GM19023 (cell line): ENCODE results near the gene ATP8A1.
A peak's percentile ranks its signal among the peaks of the same experiment; 100 is the strongest.

Experiments used
- ATAC-seq: cut with Tn5 transposase; IDR thresholded peaks from one replicate; pipeline ENCODE4 v1.9.1; 2021; ENCODE audit warnings: mild to moderate bottlenecking, moderate library complexity; ENCODE audit not compliant: unreplicated experiment

The ATP8A1 gene

DNA sequence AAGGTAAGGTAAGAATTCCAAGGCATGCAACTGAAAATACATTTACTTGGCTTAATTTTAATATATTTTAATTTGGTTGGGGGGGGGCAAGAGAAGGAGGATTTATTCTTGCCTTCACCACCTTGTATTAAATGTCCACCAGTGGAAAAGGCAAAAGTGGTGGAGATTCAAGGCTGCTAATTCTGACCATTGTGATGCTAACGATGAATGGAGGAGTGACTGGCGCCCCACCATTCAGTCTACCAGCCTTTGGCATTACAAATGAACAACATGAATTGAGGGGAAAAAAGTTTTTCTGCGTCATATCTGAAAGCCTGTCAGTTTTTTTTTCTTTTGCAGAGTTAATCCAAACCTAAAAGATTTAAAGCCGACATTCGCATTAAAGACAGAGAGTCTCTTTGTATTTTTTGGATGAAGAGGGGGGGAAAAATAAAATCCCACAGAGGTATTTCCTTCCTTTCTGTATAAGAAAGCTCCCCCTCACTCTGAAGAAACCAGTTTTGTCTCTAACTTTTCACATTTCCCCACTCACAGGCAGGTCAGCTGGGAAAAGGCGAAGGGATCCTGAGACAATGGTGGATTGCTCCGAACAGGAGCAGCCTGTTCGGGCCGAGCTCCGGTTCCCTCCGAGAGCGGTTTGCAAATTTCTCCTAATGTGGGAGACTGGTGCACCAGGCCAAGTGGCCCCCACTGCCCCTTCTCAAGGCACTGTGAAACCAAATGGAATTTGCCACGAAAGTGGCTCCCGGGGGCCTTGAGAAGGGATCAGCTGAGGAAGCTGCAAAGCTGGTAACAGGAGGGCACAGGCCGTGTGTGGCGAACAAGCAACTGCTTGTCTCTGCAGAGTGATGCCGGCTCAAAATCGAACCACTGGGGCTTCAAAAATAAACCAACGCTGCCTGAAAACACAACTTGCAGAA, 231.5 kb downstream of the ATP8A1 start:
- no peak for ATAC-seq

DNA sequence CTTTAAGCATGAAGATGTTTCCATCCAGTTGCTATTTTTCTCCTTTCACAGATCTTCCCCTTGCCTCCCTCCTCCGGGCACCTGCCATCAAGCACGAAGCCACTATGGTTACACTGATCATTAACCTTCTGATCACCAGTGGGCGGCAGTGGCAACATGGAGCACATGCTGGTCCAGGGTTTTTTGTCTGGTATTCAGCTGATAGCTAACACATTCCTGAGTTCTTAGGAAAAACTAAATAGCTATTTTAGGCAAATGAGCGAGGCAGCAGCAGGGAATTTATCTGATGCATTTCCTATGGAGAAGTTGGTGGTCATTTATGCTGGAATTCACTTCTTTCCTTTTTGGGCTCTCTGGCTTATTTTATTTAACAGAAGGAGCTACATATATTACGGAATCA, 236.8 kb downstream of the ATP8A1 start:
- no peak for ATAC-seq

DNA sequence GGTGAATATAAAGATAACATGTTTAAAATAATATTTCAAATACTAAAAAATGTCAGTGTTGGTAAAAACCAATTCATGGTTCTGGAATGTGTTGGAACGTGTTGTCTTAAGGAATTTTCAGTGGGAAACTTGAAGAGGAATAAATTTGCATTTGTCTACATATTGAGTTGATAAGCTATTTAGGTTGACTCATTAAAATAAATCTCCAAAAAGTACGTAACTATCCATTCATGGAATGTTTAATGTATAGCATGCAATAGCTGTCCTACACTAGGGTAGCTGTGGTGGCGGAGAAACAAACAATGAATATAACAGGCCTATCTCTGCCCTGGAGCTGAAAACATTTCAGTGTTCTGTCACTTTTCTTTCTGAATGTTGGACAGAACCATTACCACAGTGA, 239.4 kb downstream of the ATP8A1 start:
- ATAC-seq, result no peak

DNA sequence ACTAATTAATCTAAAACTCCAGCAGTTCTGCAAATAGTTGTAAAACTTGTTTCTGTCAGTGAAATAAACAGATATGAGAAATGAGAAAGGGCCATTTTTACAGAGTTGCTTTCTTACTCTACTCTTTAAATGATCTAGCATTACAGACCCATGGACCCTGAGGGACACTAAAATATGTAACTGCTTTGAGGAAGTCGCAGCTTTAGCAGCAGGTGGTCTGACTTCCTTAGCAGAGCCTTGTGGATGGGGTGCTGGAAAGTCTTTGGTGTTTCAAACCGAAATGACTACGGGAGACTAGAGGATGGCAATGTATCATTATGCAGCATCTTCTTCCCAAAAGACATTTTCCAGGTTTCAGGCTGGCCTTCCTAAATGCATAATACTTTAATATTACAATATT, 240.9 kb downstream of the ATP8A1 start:
- ATAC-seq, result no peak

DNA sequence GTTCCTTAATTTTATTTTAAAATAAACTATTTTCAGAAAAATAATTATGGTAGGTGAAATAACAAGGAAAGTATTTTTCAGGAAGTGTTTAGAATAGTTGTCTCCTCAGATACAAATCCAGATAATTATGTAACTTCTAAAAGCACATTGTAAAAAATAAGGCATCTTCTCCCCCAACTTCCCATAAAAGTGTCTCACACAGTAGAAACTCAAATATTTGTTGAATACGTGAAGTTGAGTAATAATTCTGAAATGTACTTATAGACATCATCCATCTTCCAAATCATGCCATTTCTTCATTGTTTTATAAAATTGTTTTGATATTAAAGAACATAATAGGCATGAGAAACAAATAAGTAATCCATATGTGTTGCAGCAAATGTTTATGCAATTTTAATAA, 241.6 kb downstream of the ATP8A1 start:
- ATAC-seq, result no peak

DNA sequence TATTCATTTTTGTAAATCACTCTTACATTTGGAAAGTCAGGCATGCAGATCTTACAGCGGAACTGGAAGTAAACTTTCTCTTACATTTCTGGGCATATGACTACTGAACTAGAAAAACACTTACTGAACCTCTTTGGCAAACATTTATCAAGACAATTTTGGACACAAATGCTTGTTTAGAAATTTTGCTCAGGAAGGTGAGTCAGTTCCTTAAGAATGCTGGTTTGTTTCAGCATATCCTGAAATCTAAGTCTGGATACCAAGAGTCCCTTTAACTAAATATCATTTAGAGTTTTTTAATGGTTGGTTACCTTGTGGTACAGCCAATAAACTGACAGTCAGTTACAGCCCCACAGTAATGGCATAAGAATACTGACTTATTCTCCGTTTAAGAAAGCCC, 244.7 kb downstream of the ATP8A1 start:
- ATAC-seq, result no peak

DNA sequence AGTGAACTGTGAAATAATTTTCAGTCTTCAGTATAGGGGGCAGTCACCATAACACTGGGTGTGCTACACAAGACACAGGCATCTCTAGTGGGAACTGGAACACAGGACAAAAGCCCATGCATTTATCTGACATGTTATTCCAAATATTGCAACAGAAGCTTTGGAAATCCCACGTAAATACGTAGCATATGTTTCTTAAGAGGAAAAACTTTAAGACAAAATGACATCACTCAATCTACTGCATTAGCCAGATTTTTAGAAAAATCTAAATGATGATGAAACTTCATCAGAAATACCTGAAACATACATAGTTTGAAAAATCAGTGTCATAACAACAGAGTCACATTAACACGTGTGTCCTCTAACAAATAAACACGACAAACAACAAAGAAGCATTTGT, 245.1 kb downstream of the ATP8A1 start:
- no peak for ATAC-seq

DNA sequence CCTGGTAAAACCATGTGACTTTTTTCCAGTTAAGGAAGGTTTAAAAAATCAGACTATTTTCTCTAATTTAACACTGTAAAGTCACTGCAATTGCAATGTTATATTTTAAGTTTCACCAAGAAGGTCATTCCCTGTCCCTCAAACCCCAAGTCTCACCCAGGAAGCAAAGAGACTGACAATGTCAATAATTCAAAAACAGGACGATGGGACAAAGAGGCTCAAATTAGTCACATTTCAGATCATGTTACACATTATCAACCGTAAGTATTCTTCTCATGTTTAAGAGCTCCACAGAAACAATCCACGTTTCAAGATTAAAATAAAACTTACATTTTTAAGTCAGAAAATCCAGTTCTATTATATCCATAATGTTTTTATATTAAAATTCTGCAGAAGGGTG, 246.5 kb downstream of the ATP8A1 start:
- ATAC-seq, result no peak

DNA sequence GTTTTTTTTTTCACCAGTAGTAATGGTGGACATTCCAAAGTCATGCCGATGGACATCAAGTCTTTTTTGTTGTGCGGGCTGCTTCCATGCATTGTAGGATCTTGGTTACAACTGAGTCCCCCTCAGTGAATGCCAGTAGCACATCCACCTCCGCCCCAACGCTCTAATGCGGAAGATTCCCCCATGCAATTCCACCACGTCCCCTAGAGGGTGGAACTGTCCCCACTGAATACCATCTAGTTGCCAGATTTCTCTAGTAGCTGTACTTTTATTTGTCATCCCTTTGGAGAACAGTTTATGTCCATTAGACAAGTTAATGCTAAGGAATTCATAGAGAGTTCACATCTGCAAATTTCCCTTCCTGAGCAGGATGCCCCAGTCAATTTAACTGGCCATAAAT, 252.9 kb downstream of the ATP8A1 start:
- no peak for ATAC-seq

DNA sequence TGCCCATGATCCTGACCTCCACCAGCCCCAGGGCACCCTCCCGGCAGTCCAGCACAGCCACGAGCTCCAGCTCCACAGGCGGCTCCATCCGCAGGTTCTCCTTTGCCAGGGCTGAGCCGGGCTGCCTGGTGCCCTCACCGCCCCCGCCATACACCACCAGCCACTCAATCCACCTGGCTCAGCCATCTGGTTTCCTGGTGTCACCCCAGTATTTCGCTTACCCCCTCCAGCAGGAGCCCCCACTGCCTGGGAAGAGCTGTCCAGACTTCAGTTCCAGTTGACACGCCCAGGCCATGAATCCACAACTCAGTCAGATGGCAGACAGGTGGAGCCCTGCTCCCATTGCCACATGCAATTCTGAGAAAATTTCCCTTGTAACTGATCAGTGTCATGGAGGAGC, 255.7 kb downstream of the ATP8A1 start:
- no peak for ATAC-seq

DNA sequence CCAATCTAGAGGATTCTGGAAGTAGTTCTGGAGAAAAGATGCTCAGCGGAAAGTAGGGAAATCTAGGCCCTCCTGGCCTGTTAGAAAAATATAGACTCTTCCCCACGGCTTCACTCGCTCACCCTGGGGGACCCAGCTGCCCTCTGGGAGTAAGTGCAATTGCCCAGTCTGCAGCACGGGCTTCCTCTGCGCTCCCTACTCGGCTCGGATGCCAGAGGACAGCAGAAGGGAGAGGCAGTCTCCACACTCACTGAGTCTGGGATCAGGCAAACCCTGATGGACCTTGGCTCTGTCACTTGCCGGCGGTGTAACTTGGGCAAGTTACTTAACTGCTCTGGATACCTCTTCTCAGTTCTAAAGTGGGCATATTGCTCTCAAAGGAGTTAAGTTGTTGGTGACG, 257.5 kb downstream of the ATP8A1 start:
- no peak for ATAC-seq

DNA sequence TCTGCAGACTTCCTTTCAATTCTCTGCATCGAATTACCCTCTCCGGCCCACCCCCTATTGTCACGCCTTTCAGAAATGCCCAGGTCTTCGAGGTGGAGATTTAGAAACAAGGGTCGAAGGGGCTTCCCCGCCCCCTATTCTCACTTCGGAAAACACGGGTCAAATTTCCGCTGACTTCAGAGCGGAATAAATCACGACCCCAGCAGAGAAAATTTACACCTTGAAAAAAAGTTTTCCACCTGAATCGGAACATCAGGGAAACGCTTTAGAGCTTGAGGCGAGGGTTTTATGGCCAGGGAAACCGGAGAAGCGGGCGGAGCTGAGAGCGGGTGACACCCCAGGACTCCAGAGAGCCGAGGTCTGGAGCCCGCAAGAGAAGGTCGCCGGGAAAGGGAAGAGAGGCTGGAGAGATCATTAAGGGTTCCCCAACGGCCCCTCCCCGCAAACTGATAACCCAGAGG, 258.0 kb downstream of the ATP8A1 start:
- no peak for ATAC-seq

DNA sequence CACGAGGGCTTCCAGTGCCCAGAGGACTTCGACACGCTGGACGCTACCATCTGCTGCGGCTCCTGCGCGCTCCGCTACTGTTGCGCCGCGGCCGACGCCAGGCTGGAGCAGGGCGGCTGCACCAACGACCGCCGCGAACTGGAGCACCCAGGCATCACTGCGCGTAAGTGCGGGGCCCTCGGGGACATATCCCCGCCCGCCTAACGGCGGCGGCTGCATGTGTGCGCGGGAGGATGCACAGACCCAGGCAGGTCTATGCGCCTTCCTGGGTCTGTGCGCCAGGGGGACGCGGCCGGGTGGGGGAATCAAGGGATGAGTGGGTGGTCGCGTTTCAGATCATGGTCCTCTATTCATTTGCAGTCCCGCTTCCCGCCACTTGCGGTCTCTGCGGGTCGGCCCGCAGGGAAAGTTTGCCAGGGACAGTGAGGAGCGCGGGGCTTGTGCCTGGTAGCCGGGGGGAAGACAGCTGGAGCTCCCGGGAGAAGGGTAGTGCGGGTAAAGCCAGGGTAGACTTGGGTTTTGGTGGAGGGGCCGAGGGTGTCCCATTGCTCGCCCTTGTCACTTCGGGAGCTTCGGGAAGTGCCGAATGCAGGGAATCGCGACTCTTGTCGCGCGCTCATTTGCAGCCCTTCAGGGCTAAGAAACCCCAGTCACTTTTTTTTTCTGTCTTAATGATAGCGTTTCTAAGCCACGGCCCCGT, 258.6 kb downstream of the ATP8A1 start:
- ATAC-seq, result peak; percentile 28

DNA sequence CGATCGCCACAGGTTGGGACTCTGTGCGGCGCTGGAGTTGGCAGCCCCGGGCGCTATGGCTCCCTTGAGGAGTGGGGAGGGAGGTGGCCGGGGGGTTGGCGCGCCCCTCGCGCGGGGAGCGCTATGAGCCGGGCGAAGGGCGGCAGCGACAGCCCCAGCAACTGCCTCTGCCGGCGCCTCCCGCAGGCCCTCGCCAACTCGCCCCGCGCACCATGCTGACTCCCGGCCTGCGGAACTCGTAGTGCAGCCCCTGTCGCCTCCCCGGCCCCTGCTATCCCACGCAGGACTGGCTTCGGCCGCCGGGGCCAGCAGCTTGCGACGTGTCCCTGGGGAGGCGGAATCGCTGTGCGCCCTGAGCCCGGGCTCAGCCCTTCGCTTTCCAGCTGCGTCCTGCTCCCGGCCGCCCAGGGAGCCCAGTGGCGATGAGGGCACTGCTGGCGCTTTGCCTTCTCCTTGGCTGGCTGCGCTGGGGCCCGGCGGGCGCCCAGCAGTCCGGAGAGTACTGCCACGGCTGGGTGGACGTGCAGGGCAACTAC, 259.2 kb downstream of the ATP8A1 start:
- peak; percentile 33 for ATAC-seq

DNA sequence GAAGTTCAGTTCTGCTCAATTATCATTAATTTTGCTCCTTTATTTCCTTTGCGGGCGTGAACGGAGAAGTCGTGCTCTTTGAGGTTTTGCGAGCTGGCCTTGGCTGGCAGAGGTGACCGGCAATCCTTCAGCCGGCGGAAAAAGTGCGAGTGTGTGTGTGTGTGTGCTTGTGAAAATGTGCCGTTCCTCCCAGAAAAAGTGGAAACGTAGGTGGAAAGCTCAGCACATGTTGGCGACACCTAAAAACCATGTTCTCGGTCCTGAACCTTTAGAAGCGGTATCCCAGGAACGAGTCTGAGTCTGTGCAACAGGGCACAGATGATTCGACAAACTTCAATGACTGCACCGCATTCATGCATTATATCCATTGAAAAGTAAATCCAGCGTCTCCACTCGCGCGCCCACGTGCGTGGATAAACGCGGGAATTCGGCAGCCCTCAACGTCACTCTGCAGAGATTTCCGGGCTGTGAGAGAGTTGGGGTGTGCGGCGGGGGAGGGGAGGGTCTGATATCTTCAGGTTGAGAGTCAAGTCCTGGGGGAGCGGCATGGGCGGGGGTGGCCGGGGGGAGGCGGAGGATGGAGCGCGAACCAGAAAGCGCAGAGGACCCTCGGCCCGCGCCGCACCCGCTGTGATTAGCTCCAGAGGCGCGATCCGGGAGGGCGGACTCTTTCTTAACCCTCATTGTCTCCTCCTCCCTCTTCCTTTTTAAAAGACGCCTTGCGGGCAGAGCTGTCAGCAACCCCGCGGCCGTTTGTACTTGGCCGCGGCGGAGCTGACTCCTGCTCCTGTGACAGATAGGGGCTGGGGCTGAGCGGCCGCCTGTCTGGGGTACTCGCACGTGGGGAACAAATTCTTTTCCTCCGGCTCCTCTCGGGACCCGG, 259.9 kb downstream of the ATP8A1 start, which contains the start of gene SHISA3:
SHISA3 (plus strand) TSS at position 737 of the 883 bp plus-strand sequence. CDS start 569 bp downstream, outside the sequence.
- ATAC-seq, result peak; percentile 43

DNA sequence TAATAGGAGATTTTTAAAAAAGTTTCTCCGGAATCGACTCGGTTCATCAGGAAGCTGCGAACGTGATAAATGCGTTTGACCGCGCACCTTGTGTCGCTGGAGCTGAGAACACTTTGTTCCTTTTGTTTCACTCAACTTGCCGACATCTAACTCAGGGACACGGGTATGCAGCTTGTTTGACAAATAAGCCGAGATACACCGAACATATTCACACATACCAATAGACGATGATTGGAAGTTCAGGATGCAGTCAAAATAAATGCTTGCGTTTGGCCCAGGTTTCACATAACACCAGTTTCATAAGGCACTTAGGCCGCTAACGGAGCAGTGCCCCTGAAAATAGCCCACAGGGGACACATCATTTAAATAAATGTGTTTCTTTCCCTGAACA, 260.5 kb downstream of the ATP8A1 start:
- no peak for ATAC-seq

DNA sequence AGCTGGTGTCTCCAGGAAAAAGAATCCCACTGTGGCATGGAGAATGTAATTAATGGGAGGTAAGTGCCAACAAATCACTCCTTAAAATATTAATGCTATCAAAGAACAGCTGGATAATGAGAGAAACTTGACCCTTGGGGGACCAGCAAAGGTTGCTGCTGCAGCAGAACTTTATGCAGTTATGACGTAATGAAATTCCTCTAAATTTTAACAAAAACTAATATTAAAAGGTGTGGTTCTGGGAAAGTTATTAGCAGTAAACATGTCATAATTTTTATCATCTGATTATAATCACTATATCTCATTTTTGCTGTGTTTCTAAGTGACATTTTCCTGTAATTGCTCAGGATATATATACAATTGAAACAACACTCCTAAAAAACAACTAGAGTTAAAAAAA, 261.3 kb downstream of the ATP8A1 start:
- ATAC-seq, result no peak

DNA sequence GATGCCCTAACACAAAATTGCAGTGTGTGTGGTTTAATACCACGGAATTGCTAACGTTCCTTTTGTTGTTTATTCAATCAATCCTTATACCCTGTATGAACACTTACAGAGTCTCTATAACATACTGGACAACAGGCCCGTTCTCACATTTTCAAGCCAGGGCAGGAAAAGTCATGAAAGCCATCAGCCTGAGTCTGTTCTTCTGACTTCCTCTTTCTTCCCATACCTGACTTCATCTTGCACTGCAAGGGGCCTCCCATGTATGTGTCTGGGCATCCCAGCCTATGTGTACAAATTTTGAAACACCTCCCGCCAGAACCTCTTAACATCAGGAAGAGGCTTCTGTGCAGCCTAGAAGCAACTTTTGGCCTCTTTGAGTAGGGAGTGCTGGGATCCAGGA, 264.5 kb downstream of the ATP8A1 start:
- ATAC-seq, result no peak

DNA sequence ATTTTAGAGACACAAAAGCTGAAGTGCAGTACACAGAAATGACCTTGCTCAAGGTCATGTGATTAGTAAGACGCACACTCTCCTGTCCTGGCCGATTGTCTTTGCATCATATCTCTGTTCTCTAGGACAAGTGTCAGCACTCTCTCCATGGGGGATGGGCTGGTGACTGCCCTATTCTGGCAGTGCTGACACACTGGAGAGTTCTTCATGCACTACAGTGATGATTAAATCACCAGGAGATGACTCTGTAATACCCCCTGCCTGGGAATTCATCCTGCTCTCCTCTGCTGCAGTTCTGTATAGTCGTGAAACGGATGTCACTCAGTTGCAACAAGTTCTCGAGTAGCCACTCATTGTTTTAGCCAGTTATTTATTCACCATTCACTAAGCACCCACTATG, 264.9 kb downstream of the ATP8A1 start:
- no peak for ATAC-seq

DNA sequence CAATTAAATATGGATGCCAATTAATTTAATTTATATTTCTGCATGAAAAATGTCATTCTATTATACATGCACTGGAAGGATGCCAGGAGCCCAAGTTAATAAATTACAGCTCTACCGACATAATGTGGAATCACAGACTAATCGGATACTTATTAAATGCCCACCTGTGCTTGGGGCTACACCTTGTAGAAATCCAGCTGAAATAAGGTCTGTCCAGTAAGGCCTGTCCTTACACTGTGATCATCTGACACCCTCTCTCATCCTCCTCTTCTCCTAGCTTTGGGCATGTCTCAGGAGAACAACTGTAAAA, 265.6 kb downstream of the ATP8A1 start:
- ATAC-seq, result no peak
